GM10266 (cell line): ENCODE data around the gene ABCA3.
"Not testable (repeated sequence)": the region's sequence is repeated elsewhere in the genome, so short reads cannot be mapped to it uniquely, and the experiment has no call there.

Experiments
- DNase-seq: peaks from one replicate; pipeline ENCODE4 v3.0.0; 2012; ENCODE audit errors: extremely low spot score
- CTCF ChIP-seq: IDR thresholded peaks from 2 replicates; pipeline ENCODE4 v1.5.1; 2012; ENCODE audit warnings: mild to moderate bottlenecking, low read depth; ENCODE audit not compliant: control insufficient read depth, insufficient read depth; ENCODE audit errors: missing control alignments

ABCA3 gene

GRCh38 chr16:2242598-2242997 is 97.9 kb downstream of the ABCA3 start:
- TF ChIP-seq CTCF, result no peak
- no peak for DNase-seq

- DNase-seq, result not testable (repeated sequence)
These were observed 100.2 kb downstream of the ABCA3 start for GRCh38 chr16:2240331-2240730.

GRCh38 chr16:2238838-2239675 is 101.5 kb downstream of the ABCA3 start:
- DNase-seq, result no peak
- TF ChIP-seq CTCF, result no peak

- DNase-seq, result no peak
- TF ChIP-seq CTCF, result no peak
These were observed 102.2 kb downstream of the ABCA3 start for GRCh38 chr16:2238150-2238837.

GRCh38 chr16:2237493-2238149 is 102.9 kb downstream of the ABCA3 start:
- no peak for TF ChIP-seq CTCF
- DNase-seq, result no peak

- no peak for TF ChIP-seq CTCF
- no peak for DNase-seq
These were observed 103.4 kb downstream of the ABCA3 start for GRCh38 chr16:2237102-2237482.

- no peak for TF ChIP-seq CTCF
- DNase-seq, result no peak
These were observed 104.0 kb downstream of the ABCA3 start, which contains the start of gene DNASE1L2 for GRCh38 chr16:2236337-2237101. Gene DNASE1L2, plus strand, starts transcription at chr16:2236444. Its CDS starts 373 bp downstream, at chr16:2236817.
